ENCODE data around the gene PARD6A.

- TF ChIP-seq, protein P1, sequence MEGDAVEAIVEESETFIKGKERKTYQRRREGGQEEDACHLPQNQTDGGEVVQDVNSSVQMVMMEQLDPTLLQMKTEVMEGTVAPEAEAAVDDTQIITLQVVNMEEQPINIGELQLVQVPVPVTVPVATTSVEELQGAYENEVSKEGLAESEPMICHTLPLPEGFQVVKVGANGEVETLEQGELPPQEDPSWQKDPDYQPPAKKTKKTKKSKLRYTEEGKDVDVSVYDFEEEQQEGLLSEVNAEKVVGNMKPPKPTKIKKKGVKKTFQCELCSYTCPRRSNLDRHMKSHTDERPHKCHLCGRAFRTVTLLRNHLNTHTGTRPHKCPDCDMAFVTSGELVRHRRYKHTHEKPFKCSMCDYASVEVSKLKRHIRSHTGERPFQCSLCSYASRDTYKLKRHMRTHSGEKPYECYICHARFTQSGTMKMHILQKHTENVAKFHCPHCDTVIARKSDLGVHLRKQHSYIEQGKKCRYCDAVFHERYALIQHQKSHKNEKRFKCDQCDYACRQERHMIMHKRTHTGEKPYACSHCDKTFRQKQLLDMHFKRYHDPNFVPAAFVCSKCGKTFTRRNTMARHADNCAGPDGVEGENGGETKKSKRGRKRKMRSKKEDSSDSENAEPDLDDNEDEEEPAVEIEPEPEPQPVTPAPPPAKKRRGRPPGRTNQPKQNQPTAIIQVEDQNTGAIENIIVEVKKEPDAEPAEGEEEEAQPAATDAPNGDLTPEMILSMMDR (IDR thresholded peaks at IDR 0.05; ENCODE audit: low read length) = no peak
- no peak for TF ChIP-seq EZH2 (optimal IDR thresholded peaks at IDR 0.05; ENCODE audit: low read depth, low read length)
Observed at GRCh38 chr16:67666032-67666551, 5.3 kb downstream of the PARD6A start.

Measured in MM.1S (cell line).